ENCODE results near the gene TLR3. TPM values are rescaled to one million over a fixed set of nuclear protein-coding genes. Genes with fewer than 3 reads are reported as not detected.

Gene TLR3
- total RNA-seq, 3 donors from 2014 or later = 4.3 to 13.9 (median 7.4) TPM

DNA sequence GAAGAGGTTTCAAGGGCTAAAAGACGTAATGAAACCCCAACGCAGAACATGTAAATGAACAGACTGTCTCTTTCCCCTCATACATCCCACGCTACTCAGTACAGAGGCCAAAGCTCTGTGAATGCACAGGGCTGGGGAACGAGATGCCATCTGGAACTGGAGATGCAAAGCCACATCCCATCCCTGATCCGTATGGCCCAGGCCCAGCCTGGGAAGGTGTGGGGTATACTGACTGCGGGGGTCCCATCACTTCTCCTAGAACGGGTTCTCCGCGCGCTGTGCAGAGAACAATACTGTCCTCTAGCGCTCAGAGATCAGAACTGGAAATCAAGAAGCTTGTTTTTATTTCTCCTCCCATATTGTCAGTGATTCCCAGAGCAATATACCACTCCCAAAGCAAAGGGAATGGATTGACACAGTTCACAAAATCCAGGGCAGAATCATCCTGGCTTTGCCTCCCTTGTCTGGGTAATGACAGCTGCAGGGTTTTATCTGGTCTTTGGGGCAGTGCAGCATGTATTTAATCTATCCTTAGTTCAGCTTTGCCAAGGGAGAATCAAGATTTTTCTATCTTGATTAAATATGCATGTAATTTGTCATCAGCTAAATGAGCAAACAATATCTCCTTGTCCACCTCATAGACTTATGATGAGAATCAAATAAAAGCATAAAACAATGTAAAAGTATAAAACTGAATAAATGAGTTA lies 47.3 kb upstream of the TLR3 start:
- DNase-seq (ENCODE audit: low spot score in 2 of 2) = no peak
- intact Hi-C loops (cut with DNase I; ENCODE audit: low total_unique reads) = no loop called here

DNA sequence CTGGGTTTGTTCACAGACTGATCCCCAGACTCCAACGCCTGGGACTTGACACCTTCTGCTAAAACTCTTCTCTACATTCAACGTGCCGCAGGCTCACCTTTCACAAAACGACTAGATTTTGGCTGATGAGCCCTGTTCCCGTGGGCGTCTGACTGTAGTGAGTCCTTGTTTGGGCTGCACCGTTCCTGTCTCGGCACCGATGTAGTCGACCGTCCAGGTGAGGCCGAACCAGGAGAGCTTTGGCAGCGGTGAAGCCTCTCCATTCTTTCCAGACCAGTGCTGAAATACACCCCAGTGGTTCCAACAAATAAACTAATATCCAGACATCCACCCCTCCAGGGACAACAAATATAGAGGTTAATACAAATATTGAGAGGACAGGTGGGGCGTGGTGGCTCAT lies 45.0 kb upstream of the TLR3 start:
- H3K27me3 ChIP-seq = no peaks in the 10 kb centered on the region
- no peak overlapping the region for H3K4me3 ChIP-seq
- H3K9me3 ChIP-seq = no peaks in the 10 kb centered on the region
- DNase-seq (ENCODE audit: low spot score in 2 of 2) = no peak
- no peak overlapping the region for H3K27ac ChIP-seq
- intact Hi-C loops (cut with DNase I; ENCODE audit: low total_unique reads) = no loop called here
- TF ChIP-seq POLR2AphosphoS5 (IDR thresholded peaks at IDR 0.05) (no peak), POLR2A (IDR thresholded peaks at IDR 0.05) (no peak)
- TF ChIP-seq, protein P1, sequence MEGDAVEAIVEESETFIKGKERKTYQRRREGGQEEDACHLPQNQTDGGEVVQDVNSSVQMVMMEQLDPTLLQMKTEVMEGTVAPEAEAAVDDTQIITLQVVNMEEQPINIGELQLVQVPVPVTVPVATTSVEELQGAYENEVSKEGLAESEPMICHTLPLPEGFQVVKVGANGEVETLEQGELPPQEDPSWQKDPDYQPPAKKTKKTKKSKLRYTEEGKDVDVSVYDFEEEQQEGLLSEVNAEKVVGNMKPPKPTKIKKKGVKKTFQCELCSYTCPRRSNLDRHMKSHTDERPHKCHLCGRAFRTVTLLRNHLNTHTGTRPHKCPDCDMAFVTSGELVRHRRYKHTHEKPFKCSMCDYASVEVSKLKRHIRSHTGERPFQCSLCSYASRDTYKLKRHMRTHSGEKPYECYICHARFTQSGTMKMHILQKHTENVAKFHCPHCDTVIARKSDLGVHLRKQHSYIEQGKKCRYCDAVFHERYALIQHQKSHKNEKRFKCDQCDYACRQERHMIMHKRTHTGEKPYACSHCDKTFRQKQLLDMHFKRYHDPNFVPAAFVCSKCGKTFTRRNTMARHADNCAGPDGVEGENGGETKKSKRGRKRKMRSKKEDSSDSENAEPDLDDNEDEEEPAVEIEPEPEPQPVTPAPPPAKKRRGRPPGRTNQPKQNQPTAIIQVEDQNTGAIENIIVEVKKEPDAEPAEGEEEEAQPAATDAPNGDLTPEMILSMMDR (IDR thresholded peaks at IDR 0.05) = no peak
- no peaks in the 10 kb centered on the region for H3K4me1 ChIP-seq
- H3K36me3 ChIP-seq = no peaks in the 10 kb centered on the region

More for the DNA sequence above, 47.3 kb upstream of the TLR3 start:
- H3K36me3 ChIP-seq = no peaks in the 10 kb centered on the region
- H3K4me3 ChIP-seq = peak overlapping the region in 2 of 3 donors; percentile 19 to 55
- no peaks in the 10 kb centered on the region for H3K27me3 ChIP-seq
- H3K4me1 ChIP-seq = no peaks in the 10 kb centered on the region
- H3K27ac ChIP-seq = no peak overlapping the region
- no peaks in the 10 kb centered on the region for H3K9me3 ChIP-seq
- TF ChIP-seq, protein P1 (IDR thresholded peaks at IDR 0.05) = peak; percentile 19 to 67 (median 65)
- no peak for TF ChIP-seq POLR2A (IDR thresholded peaks at IDR 0.05)
- TF ChIP-seq POLR2AphosphoS5 (IDR thresholded peaks at IDR 0.05) = no peak

DNA sequence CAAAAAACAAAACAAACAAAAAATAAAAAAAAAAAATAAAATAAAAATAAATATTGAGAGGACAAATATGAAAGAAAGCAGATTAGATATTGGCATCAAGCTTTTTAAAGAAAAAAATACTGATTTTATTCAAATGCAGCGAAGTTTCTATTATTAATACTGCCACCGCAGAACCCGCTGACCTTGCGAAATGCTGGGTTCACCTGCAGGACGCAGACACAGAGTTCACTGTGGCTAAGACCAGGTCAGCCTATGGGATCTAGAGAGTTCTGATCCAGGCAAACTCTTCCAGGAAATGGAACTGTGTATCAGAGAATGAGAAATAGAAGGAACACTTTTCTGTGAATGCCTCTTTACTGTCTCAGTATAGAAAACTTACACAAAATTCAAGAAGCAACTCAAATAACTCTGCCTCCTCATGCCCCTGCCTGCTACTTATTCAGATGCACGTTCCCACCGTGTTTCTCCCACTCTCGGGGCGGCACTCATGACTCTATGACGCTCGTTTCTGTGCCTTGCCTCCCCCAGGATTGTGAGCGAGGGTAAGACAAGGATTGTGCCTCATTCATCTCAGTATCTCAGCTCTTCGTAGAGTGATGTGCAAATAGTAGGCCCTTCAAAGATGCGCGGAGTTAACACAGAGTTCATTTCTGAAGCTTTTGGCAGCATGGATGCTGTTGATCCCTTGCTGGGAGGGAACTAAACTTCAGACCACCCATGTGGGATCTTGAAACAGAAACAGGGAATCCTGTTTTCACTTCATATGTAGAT lies 44.1 kb upstream of the TLR3 start:
- intact Hi-C loops (cut with DNase I; ENCODE audit: low total_unique reads) = no loop called here
- no peak for DNase-seq (ENCODE audit: low spot score in 2 of 2)
- no peak overlapping the region for H3K27ac ChIP-seq
- TF ChIP-seq POLR2AphosphoS5 (IDR thresholded peaks at IDR 0.05) = no peak
- TF ChIP-seq POLR2A (IDR thresholded peaks at IDR 0.05) = no peak
- TF ChIP-seq, protein P1 (IDR thresholded peaks at IDR 0.05) = no peak
- H3K4me1 ChIP-seq = no peaks in the 10 kb centered on the region
- no peaks in the 10 kb centered on the region for H3K27me3 ChIP-seq
- H3K36me3 ChIP-seq = no peaks in the 10 kb centered on the region
- no peaks in the 10 kb centered on the region for H3K9me3 ChIP-seq
- no peak overlapping the region for H3K4me3 ChIP-seq

DNA sequence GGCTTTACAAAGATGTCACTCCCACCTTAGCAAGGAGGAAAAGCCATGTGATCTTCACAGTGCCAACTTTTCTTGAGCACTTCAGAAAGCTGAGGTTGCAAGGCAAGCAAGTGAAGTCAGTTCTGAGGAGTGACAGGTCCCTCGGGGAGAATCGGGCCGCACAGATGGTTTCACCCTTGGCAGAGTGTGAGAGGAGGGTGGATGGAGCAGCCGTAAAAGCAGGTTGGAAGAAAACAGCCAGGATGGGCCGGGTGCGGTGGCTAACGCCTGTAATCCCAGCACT lies 43.6 kb upstream of the TLR3 start:
- intact Hi-C loops (cut with DNase I; ENCODE audit: low total_unique reads) = no loop called here
- H3K4me1 ChIP-seq = peaks cover 2 to 3% of the 10 kb centered on the region in 2 donors
- H3K9me3 ChIP-seq = no peaks in the 10 kb centered on the region
- H3K27ac ChIP-seq = no peak overlapping the region
- TF ChIP-seq POLR2AphosphoS5 (IDR thresholded peaks at IDR 0.05) (no peak), POLR2A (IDR thresholded peaks at IDR 0.05) (no peak)
- TF ChIP-seq, protein P1 (IDR thresholded peaks at IDR 0.05) = no peak
- H3K36me3 ChIP-seq = no peaks in the 10 kb centered on the region
- no peak overlapping the region for H3K4me3 ChIP-seq
- no peak for DNase-seq (ENCODE audit: low spot score in 2 of 2)
- no peaks in the 10 kb centered on the region for H3K27me3 ChIP-seq

DNA sequence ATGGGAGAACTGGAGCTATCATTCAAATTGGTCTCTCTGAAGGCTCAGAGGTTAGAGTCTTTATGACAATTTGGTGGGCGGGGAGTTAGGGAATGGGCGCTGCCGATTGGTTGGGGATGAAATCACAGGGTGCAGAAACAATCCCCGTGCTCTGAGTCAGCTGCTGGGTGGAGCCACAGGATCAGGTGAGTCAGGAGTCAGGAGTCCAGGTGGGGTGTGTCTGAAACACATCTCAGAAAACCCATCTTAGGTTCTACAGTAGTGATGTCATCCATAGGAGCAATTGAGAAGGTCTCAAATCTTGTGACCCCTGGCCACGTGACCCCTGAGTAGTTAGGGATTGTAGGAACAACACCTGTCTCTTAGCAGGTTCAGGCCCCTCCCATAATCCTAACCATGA lies 41.6 kb upstream of the TLR3 start:
- Histone ChIP-seq H3K27me3 (no peaks in the 10 kb centered on the region), H3K27ac (no peak overlapping the region), H3K9me3 (no peaks in the 10 kb centered on the region), H3K4me3 (no peak overlapping the region), H3K36me3 (no peaks in the 10 kb centered on the region), H3K4me1 (peaks cover 3 to 8% of the 10 kb centered on the region in 2 donors)
- intact Hi-C loops (cut with DNase I; ENCODE audit: low total_unique reads) = no loop called here
- TF ChIP-seq, protein P1 (IDR thresholded peaks at IDR 0.05) = no peak
- no peak for TF ChIP-seq POLR2AphosphoS5 (IDR thresholded peaks at IDR 0.05)
- no peak for TF ChIP-seq POLR2A (IDR thresholded peaks at IDR 0.05)
- DNase-seq (ENCODE audit: low spot score in 2 of 2) = no peak

Data from breast epithelium (tissue), 4 donors.